ENCODE measurements around the gene SPEM1.

The SPEM1 gene

DNA sequence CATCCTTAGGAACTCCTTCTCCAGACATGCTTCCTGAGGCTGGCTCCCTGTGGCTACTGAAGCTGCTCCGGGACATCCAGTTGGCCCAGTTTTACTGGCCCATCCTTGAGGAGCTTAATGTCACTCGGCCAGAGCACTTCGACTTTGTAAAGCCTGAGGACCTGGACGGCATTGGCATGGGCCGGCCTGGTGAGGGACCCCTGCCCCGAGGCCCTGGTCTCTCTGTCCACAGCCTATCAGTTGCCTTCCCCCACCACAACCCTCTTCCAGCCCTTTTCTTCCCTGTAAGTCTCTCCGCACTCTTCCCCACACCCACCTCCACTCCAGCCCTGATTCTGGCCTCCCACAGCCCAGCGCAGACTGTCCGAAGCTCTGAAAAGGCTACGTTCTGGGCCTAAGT lies 37.2 kb upstream of the SPEM1 start:
- TF ChIP-seq, protein P1, sequence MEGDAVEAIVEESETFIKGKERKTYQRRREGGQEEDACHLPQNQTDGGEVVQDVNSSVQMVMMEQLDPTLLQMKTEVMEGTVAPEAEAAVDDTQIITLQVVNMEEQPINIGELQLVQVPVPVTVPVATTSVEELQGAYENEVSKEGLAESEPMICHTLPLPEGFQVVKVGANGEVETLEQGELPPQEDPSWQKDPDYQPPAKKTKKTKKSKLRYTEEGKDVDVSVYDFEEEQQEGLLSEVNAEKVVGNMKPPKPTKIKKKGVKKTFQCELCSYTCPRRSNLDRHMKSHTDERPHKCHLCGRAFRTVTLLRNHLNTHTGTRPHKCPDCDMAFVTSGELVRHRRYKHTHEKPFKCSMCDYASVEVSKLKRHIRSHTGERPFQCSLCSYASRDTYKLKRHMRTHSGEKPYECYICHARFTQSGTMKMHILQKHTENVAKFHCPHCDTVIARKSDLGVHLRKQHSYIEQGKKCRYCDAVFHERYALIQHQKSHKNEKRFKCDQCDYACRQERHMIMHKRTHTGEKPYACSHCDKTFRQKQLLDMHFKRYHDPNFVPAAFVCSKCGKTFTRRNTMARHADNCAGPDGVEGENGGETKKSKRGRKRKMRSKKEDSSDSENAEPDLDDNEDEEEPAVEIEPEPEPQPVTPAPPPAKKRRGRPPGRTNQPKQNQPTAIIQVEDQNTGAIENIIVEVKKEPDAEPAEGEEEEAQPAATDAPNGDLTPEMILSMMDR (IDR thresholded peaks at IDR 0.05; ENCODE audit: insufficient read depth, missing control alignments): no peak
- no peak for FAIRE-seq
- no peak for DNase-seq (ENCODE audit: insufficient read length, low spot score)

GRCh38 chr17:7383371-7383741 lies 36.8 kb upstream of the SPEM1 start:
- no peak for FAIRE-seq
- DNase-seq (ENCODE audit: insufficient read length, low spot score): no peak
- TF ChIP-seq, protein P1 (IDR thresholded peaks at IDR 0.05; ENCODE audit: insufficient read depth, missing control alignments): no peak

GRCh38 chr17:7383742-7384488 lies 36.2 kb upstream of the SPEM1 start:
- DNase-seq (ENCODE audit: insufficient read length, low spot score): no peak
- FAIRE-seq: no peak
- TF ChIP-seq, protein P1 (IDR thresholded peaks at IDR 0.05; ENCODE audit: insufficient read depth, missing control alignments): no peak

DNA sequence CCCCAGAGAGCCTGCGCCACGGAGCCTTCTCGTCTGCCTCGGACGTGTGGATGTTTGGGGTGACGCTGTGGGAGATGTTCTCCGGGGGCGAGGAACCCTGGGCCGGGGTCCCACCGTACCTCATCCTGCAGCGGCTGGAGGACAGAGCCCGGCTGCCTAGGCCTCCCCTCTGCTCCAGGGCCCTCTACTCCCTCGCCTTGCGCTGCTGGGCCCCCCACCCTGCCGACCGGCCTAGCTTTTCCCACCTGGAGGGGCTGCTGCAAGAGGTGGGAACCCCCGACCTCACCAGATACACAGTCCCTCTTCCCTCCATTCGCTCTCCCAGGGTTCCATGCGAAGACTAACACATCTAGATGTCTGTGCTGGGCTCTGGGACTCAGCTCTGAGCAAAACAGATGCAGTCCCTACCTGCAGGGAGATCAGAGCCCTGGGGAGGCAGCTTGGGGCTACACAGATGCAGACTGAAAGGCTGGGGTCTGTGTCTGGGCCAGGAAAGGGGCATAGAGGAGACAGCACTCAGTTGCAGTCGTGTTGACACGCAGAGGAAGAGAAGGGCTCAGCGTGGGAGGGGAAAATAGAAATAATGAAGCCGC lies 35.5 kb upstream of the SPEM1 start:
- FAIRE-seq: no peak

DNA sequence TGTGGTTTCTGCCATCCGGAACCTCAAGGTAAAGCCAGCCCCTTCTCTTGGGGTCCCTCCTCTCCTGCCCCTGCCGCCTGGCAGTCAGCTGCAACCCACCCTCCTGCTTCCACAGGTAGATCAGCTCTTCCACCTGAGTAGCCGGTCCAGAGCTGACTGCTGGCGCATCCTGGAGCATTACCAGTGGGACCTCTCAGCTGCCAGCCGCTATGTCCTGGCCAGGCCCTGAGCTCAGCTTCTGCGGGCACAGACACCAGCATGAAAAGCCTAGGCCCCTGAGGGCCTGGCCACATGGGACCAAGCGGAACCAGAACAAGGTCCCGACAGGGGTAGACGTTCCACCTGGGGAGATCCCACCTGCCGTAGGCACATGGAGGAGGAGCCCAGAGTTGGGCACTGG lies 31.3 kb upstream of the SPEM1 start:
- peak; percentile 7 for DNase-seq (ENCODE audit: insufficient read length, low spot score)
- FAIRE-seq: no peak
- TF ChIP-seq, protein P1 (IDR thresholded peaks at IDR 0.05; ENCODE audit: insufficient read depth, missing control alignments): no peak

More for the DNA sequence above, 35.5 kb upstream of the SPEM1 start:
- DNase-seq (ENCODE audit: insufficient read length, low spot score): peak; percentile 11
- TF ChIP-seq, protein P1 (IDR thresholded peaks at IDR 0.05; ENCODE audit: insufficient read depth, missing control alignments): no peak

DNA sequence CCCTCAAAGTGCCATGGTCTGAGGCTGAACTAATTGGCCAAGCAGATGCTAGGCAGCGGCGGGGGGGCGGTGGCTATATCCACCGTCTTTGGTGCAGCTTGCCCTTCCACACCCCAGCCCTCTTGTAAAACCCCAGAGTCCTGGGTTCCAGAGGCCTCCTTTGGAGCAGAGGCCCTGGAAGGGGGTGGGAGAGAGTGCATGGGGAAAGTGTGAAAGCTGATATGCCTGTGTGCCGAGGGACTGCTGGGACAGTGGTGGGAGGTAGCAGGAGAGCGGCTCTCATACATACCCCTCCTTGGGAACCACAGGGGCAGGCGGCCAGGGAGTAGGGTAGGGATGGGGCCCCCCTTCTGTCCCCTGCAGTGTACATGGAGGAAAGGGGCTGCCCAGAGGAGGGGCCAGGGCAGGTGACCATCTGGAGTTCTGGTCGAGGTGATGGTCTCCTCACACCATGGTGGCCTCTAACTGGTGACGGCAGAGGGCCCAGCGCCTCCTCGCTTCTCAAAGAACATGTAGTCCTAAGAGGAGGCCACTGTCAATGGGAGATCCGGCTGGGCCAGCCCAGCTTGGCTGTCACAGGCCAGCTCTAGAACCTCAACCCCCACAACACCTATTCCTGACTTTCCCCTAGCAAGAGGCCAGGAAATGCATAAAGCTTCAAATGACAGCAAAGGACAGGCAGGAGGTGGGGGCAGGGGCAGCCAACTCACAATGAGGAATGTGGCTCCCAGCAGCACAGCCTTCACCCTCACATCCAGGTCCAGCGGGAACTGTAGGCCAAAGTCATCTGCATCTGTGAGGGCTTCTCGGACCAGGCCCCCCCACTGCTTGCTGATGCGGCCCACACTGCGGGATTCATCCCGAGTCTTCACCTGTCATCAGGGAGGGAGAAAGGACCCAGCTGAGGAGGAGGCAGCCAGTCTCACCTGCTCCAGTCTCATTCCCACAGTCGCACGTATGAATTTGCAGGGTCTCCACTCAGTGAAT lies 29.9 kb upstream of the SPEM1 start:
- DNase-seq (ENCODE audit: insufficient read length, low spot score): no peak
- FAIRE-seq: no peak
- TF ChIP-seq, protein P1 (IDR thresholded peaks at IDR 0.05; ENCODE audit: insufficient read depth, missing control alignments): no peak
